Epithelial cell of esophagus (primary cell): ENCODE results near the gene PLXNC1.

Experiments used
- DNase-seq: peaks from one replicate; pipeline ENCODE4 v3.0.0; 2010; ENCODE audit warnings: low read depth
- H3K4me3 ChIP-seq: 2 replicates; pipeline ENCODE4 v1.5.1; 2011; ENCODE audit warnings: mild to moderate bottlenecking, low read length, control low read depth
- TF ChIP-seq, protein P1 (sequence below): IDR thresholded peaks from 2 replicates; pipeline ENCODE4 v1.5.1; 2011; ENCODE audit warnings: low read depth, mild to moderate bottlenecking, low read length, control low read depth, inconsistent platforms; ENCODE audit not compliant: insufficient read depth; ENCODE audit errors: missing control alignments

The PLXNC1 gene

DNA sequence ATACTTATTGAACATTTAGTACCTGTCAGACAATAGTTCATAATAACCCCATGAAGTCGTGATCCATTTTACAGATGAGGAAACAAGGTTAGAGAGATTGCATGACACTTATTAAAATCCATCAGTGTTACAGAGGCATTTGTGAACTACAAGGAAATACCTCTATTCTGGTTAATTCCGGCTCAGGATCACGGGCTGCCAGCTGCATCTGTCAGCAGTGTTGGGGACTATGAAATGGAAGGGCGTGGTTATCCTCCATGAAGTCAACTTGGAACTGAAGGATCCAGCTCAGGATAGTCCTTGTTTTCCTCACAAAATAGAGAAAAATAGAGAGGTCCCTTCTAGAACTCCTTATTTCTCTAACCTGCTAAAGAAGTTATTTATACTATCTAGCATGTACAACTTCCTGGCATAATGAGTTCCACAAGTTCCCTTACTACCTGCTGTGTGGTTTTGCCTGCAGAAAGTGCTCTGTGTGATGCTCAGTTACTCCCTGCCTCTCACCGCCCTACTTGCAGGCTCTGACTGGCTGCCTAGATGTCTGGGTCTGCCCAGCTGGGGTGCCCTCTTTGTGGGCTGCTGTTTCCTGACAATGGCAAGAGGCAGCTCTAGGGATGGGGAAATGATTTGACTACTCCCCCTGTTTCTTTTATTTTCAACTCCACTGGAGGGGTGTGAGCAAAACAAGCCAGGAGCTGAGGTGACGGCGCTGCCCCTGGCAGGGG is 36.8 kb downstream of the PLXNC1 start:
- no peak overlapping the region for H3K4me3 ChIP-seq
- no peak for DNase-seq
- TF ChIP-seq, protein P1, sequence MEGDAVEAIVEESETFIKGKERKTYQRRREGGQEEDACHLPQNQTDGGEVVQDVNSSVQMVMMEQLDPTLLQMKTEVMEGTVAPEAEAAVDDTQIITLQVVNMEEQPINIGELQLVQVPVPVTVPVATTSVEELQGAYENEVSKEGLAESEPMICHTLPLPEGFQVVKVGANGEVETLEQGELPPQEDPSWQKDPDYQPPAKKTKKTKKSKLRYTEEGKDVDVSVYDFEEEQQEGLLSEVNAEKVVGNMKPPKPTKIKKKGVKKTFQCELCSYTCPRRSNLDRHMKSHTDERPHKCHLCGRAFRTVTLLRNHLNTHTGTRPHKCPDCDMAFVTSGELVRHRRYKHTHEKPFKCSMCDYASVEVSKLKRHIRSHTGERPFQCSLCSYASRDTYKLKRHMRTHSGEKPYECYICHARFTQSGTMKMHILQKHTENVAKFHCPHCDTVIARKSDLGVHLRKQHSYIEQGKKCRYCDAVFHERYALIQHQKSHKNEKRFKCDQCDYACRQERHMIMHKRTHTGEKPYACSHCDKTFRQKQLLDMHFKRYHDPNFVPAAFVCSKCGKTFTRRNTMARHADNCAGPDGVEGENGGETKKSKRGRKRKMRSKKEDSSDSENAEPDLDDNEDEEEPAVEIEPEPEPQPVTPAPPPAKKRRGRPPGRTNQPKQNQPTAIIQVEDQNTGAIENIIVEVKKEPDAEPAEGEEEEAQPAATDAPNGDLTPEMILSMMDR: no peak

DNA sequence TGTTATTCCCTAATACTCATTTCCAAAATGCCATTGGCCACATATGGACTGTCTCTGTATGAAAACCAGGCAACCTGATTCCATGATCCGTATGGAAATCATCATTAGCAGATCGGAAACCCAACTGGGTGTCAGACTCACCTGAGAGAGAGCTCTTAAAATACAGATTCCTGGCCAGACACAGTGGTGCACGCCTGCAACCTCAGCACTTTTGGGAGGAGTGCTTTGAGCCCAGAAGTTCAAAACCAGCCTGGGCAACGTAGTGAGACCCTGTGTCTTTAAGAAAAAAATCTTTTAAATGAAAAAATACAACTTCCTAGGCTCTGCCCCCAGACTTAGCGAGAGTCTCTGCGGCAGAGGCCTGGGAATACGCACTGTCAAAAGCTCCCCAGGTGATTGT is 37.4 kb downstream of the PLXNC1 start:
- no peak overlapping the region for H3K4me3 ChIP-seq
- no peak for DNase-seq
- TF ChIP-seq, protein P1: no peak

DNA sequence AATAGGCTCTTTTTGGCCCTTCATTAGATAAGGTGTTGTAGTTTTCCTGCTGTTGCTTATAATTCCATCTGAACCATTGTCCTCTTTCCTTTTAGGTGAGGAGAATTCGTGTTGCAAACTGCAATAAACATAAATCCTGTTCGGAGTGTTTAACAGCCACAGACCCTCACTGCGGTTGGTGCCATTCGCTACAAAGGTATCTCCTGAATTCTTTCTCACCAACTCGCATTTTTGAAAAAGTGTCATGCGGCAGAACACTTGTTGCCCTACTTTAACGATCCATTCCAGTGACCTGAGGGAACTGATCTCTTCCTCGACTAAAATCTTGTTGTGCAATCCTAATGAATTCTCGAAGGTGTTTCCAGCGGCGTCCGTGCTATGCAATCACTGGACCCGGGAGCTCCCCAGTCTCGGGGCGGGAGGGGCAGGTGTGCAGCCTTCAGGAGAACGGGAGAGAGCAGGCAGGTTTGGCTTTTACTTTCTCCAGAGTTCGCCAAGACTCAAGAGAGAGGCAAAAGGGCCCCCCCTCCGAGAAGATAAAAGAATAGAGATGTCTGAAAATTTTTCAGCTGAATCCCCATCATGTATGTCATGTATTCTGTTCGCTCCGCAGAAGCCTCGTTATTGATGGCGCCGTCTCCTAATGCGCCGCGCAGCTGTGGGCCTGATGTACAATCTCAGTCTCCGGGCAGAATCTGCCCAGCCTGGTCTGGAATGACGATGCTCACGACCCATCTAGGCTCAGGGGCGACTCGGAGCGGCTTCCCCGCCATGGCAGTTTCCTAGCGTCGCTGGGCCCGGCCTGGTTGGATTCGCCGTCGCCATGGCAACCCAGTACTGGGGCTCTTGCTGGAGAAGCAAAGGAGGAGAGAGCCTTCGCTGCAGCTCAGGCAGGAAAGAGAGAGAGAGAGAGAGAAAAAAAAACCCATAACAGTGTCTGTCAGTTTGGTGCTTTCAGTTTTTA is 38.2 kb downstream of the PLXNC1 start:
- DNase-seq: no peak
- no peak overlapping the region for H3K4me3 ChIP-seq
- TF ChIP-seq, protein P1: no peak

DNA sequence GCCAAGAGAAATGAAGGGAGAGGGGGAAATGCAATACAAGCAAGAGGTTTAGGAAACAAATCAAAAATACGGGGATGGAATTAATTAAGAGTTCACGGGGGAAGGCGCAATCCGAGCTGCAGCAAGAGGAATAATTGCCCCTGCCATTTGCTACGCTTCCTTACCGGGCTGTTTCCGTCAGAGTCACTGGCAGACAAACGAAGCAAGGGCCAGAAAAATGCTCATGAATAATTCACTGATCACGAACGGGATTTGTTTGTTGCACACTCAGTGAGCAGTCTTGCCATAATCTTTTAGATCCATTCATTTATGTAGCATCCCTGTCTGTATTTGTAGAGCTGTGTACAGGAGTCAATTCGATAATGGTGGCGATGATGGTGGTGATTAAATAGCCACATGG is 39.0 kb downstream of the PLXNC1 start:
- DNase-seq: no peak
- H3K4me3 ChIP-seq: no peak overlapping the region
- TF ChIP-seq, protein P1: no peak

DNA sequence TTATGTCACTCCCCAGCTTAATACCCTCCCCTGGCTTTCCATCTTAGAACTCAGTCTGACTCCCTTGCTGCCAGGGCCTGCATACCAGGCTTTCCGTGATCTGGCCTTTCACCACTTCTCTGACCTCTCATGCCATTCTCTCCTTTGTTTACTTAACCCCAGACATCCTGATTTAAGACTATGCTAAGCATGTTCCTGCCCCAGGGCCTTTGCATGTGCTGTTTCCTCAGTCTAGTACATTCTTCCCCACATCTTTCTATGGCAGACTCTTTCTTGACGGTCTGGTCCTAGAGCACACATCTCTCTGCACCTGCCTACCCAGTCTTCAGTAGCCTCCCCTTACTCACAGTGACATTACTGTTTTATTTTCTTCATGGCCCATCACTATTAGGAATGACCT is 42.2 kb downstream of the PLXNC1 start:
- TF ChIP-seq, protein P1: no peak
- H3K4me3 ChIP-seq: no peak overlapping the region
- DNase-seq: no peak

DNA sequence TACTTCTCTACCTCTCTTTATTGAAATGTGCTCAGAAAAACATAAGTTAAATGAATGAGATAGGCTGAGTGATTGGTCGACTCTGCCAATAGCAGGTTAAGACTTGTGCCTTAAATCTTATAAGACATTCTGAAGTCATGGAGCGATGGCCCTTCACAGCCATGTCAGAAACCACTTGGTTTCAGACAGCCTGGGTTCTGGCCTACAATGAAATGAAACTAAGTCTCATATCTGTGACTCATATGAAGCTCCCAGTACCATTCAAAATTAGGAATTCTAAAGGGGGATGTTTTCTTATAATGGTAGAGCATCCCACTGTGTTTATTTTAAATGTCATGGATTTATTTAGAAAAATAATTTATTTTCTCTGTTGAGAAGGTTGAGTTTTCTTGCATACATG is 42.6 kb downstream of the PLXNC1 start:
- H3K4me3 ChIP-seq: no peak overlapping the region
- TF ChIP-seq, protein P1: no peak
- DNase-seq: no peak

DNA sequence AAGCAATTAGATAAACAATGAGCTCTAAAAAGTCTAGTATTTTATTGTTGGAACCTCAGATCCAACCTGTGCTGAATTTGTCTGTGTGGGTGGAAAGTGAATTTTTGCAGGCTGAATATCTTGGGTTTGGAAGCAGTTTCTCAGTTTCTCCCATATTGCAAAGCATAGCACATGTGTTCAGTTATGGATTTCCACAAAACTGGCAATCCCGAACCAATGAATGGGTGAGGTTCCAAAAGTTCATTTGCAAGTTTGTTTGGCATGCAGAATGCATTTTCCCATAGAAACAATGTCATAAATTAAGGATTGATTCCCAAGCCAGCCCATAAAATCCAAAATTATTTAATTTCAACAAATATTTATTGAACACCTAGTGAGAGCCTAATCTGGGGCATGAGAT is 43.4 kb downstream of the PLXNC1 start:
- TF ChIP-seq, protein P1: no peak
- H3K4me3 ChIP-seq: no peak overlapping the region
- DNase-seq: no peak
